ENCODE measurements around the gene EME2. TPM values are rescaled to one million over a fixed set of nuclear protein-coding genes. Genes with fewer than 3 reads are reported as not detected.

Gene EME2
- polyA plus RNA-seq, 1 experiment: 2.4 TPM

- no peaks in the 10 kb centered on the region; the same call in 1 of the 2 replicates for H3K9me3 ChIP-seq (ENCODE audit: control insufficient read depth, insufficient read depth, low read length)
- DNase-seq (ENCODE audit: low read depth, low spot score): peak; percentile 100
- no peaks in the 10 kb centered on the region for H3K27me3 ChIP-seq (ENCODE audit: control insufficient read depth, insufficient read depth, low read length)
- POLR2A ChIA-PET: interaction anchor here (0.5 to 2.8 kb wide), 13 partner anchors 9 to 372 kb away, joined by 3 to 21 read pairs (median 8); partner anchors contain the start of genes CRAMP1, EME2, FAHD1 and HAGH
- peak within 1 kb of the TSS; percentile 80 for H3K4me3 ChIP-seq (ENCODE audit: low read depth, low read length)
- CTCF ChIA-PET: interaction anchor here (0.5 to 1.3 kb wide), 8 partner anchors 9 to 222 kb away, joined by 3 to 6 read pairs (median 3); partner anchors contain the start of genes EME2, MAPK8IP3 and MRPS34
- H3K27ac ChIP-seq (ENCODE audit: low read depth, low read length): peak within 1 kb of the TSS; percentile 21
- TF ChIP-seq CTCF (IDR thresholded peaks at IDR 0.05; ENCODE audit: low read depth, low read length): no peak
Measured at GRCh38 chr16:1782408-1783264, 10.0 kb downstream of the EME2 start, which contains the start of the genes NUBP2 and SPSB3. NUBP2 (plus strand) TSS chr16:1782960; CDS start chr16:1783021, 61 bp downstream. SPSB3 (minus strand) TSS chr16:1782571; CDS start chr16:1781483, 1,088 bp downstream.

- CTCF ChIA-PET: interaction anchor here (1.1 kb wide), 1 partner anchor 79 kb away, joined by 5 read pairs; the partner anchor contains the start of gene MAPK8IP3
- POLR2A ChIA-PET: no interaction called here
Measured at GRCh38 chr16:1784977-1785845, 12.6 kb downstream of the EME2 start.

GRCh38 chr16:1785846-1786170 lies 13.2 kb downstream of the EME2 start:
- no peak for TF ChIP-seq CTCF (IDR thresholded peaks at IDR 0.05; ENCODE audit: low read depth, low read length)
- Histone ChIP-seq H3K9me3 (ENCODE audit: control insufficient read depth, insufficient read depth, low read length) (no peaks in the 10 kb centered on the region; the same call in 1 of the 2 replicates), H3K4me3 (ENCODE audit: low read depth, low read length) (no peak overlapping the region), H3K27me3 (ENCODE audit: control insufficient read depth, insufficient read depth, low read length) (no peaks in the 10 kb centered on the region), H3K27ac (ENCODE audit: low read depth, low read length) (no peak overlapping the region)
- DNase-seq (ENCODE audit: low read depth, low spot score): no peak
- POLR2A ChIA-PET: no interaction called here
- CTCF ChIA-PET: no interaction called here

More at GRCh38 chr16:1784977-1785845, 12.6 kb downstream of the EME2 start:
- Histone ChIP-seq H3K27me3 (ENCODE audit: control insufficient read depth, insufficient read depth, low read length) (no peaks in the 10 kb centered on the region), H3K4me3 (ENCODE audit: low read depth, low read length) (no peak overlapping the region), H3K27ac (ENCODE audit: low read depth, low read length) (no peak overlapping the region), H3K9me3 (ENCODE audit: control insufficient read depth, insufficient read depth, low read length) (no peaks in the 10 kb centered on the region; the same call in 1 of the 2 replicates)
- no peak for DNase-seq (ENCODE audit: low read depth, low spot score)
- TF ChIP-seq CTCF (IDR thresholded peaks at IDR 0.05; ENCODE audit: low read depth, low read length): no peak

GRCh38 chr16:1786242-1787055 lies 13.8 kb downstream of the EME2 start:
- no peak for TF ChIP-seq CTCF (IDR thresholded peaks at IDR 0.05; ENCODE audit: low read depth, low read length)
- POLR2A ChIA-PET: no interaction called here
- Histone ChIP-seq H3K9me3 (ENCODE audit: control insufficient read depth, insufficient read depth, low read length) (no peaks in the 10 kb centered on the region; the same call in 1 of the 2 replicates), H3K27ac (ENCODE audit: low read depth, low read length) (no peak overlapping the region), H3K4me3 (ENCODE audit: low read depth, low read length) (no peak overlapping the region), H3K27me3 (ENCODE audit: control insufficient read depth, insufficient read depth, low read length) (no peaks in the 10 kb centered on the region)
- CTCF ChIA-PET: no interaction called here
- no peak for DNase-seq (ENCODE audit: low read depth, low spot score)
